ENCODE results near the gene MAPK14.

Gene MAPK14

DNA sequence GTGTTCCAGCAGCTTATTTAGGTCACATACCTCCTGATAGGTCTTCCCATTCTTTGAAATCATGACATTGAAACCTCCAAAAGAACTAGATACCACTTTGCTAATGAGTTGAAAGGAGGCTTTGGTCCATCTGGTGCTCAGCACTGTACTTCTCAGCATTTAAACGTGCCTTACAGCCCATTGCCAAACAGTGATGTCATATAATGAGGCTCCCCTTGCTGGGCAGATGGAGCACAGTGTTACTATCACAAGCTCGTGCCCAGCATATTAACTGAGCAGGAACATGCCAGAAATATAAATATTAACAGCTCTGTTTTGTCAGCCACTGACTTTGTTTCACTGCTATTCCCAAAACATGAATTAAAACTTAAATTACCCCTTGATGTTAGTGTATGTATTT is 77.2 kb downstream of the MAPK14 start:
- DNase-seq (ENCODE audit: low read depth, low spot score) = no peak
- Histone ChIP-seq H3K9ac (ENCODE audit: insufficient read length) (no peak overlapping the region), H3K36me3 (ENCODE audit: insufficient read depth, low read length) (peaks cover 35% of the 10 kb centered on the region), H3K4me3 (no peak overlapping the region), H3K27ac (no peak overlapping the region), H3K9me3 (ENCODE audit: low read depth, low read length) (no peaks in the 10 kb centered on the region)
- TF ChIP-seq POLR2AphosphoS5 (IDR thresholded peaks at IDR 0.05; ENCODE audit: borderline replicate concordance, low read depth, low read length) = no peak
- no peak for TF ChIP-seq FOXP2 (optimal IDR thresholded peaks at IDR 0.05; ENCODE audit: control extremely low read depth, extremely low read length, insufficient read depth)
- no peak for TF ChIP-seq EZH2 (IDR thresholded peaks at IDR 0.05)

DNA sequence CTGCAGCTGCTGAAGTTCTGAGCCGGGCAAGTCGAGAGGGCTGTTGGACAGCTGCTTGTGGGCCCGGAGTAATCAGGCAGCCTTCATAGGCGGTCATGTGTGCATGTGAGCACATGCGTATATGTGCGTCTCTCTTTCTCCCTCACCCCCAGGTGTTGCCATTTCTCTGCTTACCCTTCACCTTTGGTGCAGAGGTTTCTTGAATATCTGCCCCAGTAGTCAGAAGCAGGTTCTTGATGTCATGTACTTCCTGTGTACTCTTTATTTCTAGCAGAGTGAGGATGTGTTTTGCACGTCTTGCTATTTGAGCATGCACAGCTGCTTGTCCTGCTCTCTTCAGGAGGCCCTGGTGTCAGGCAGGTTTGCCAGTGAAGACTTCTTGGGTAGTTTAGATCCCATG is 81.5 kb downstream of the MAPK14 start:
- Histone ChIP-seq H3K9ac (ENCODE audit: insufficient read length) (no peak overlapping the region), H3K27ac (no peak overlapping the region), H3K9me3 (ENCODE audit: low read depth, low read length) (no peaks in the 10 kb centered on the region), H3K36me3 (ENCODE audit: insufficient read depth, low read length) (peaks cover 28% of the 10 kb centered on the region), H3K4me3 (no peak overlapping the region)
- TF ChIP-seq POLR2AphosphoS5 (IDR thresholded peaks at IDR 0.05; ENCODE audit: borderline replicate concordance, low read depth, low read length) = no peak
- no peak for TF ChIP-seq FOXP2 (optimal IDR thresholded peaks at IDR 0.05; ENCODE audit: control extremely low read depth, extremely low read length, insufficient read depth)
- no peak for TF ChIP-seq EZH2 (IDR thresholded peaks at IDR 0.05)
- DNase-seq (ENCODE audit: low read depth, low spot score) = no peak

DNA sequence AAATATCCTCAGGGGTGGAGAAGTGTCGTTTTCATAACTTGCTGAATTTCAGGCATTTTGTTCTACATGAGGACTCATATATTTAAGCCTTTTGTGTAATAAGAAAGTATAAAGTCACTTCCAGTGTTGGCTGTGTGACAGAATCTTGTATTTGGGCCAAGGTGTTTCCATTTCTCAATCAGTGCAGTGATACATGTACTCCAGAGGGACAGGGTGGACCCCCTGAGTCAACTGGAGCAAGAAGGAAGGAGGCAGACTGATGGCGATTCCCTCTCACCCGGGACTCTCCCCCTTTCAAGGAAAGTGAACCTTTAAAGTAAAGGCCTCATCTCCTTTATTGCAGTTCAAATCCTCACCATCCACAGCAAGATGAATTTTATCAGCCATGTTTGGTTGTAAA is 82.4 kb downstream of the MAPK14 start:
- DNase-seq (ENCODE audit: low read depth, low spot score) = no peak
- TF ChIP-seq FOXP2 (optimal IDR thresholded peaks at IDR 0.05; ENCODE audit: control extremely low read depth, extremely low read length, insufficient read depth) (no peak), EZH2 (IDR thresholded peaks at IDR 0.05) (no peak), POLR2AphosphoS5 (IDR thresholded peaks at IDR 0.05; ENCODE audit: borderline replicate concordance, low read depth, low read length) (no peak)
- Histone ChIP-seq H3K36me3 (ENCODE audit: insufficient read depth, low read length) (peaks cover 28% of the 10 kb centered on the region), H3K9me3 (ENCODE audit: low read depth, low read length) (no peaks in the 10 kb centered on the region), H3K27ac (no peak overlapping the region), H3K9ac (ENCODE audit: insufficient read length) (no peak overlapping the region), H3K4me3 (no peak overlapping the region)

GRCh38 chr6:36110863-36111262 is 83.3 kb downstream of the MAPK14 start:
- H3K27ac ChIP-seq = no peak overlapping the region
- no peaks in the 10 kb centered on the region for H3K9me3 ChIP-seq (ENCODE audit: low read depth, low read length)
- no peak overlapping the region for H3K4me3 ChIP-seq
- H3K36me3 ChIP-seq (ENCODE audit: insufficient read depth, low read length) = peaks cover 28% of the 10 kb centered on the region
- H3K9ac ChIP-seq (ENCODE audit: insufficient read length) = no peak overlapping the region
- TF ChIP-seq FOXP2 (optimal IDR thresholded peaks at IDR 0.05; ENCODE audit: control extremely low read depth, extremely low read length, insufficient read depth) (no peak), EZH2 (IDR thresholded peaks at IDR 0.05) (no peak), POLR2AphosphoS5 (IDR thresholded peaks at IDR 0.05; ENCODE audit: borderline replicate concordance, low read depth, low read length) (no peak)
- DNase-seq (ENCODE audit: low read depth, low spot score) = no peak

DNA sequence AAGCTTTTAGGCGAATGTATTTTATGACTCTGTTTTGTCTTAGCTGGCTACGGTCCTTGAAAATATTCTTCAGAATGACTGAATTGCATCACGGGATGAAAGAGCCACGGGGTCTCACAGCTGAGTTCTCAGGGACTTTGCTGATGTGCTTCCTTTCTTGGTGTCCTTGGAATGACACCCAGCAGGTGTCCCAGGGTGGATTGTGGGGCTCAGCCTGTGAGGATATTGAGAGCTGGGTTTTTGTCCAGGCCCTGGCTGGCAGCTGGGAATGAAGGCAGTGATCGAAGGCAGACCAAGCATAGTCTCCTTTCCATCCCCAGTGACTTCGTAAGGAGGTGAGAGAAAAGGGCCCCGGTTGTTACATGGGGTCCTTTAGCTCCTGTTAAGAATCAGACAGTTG is 83.9 kb downstream of the MAPK14 start:
- TF ChIP-seq POLR2AphosphoS5 (IDR thresholded peaks at IDR 0.05; ENCODE audit: borderline replicate concordance, low read depth, low read length) (no peak), EZH2 (IDR thresholded peaks at IDR 0.05) (no peak), FOXP2 (optimal IDR thresholded peaks at IDR 0.05; ENCODE audit: control extremely low read depth, extremely low read length, insufficient read depth) (no peak)
- DNase-seq (ENCODE audit: low read depth, low spot score) = no peak
- H3K9ac ChIP-seq (ENCODE audit: insufficient read length) = no peak overlapping the region
- peaks cover 28% of the 10 kb centered on the region for H3K36me3 ChIP-seq (ENCODE audit: insufficient read depth, low read length)
- no peak overlapping the region for H3K27ac ChIP-seq
- H3K4me3 ChIP-seq = no peak overlapping the region
- no peaks in the 10 kb centered on the region for H3K9me3 ChIP-seq (ENCODE audit: low read depth, low read length)

- Histone ChIP-seq H3K4me3 (no peak overlapping the region), H3K9ac (ENCODE audit: insufficient read length) (no peak overlapping the region), H3K27ac (no peak overlapping the region), H3K36me3 (ENCODE audit: insufficient read depth, low read length) (peaks cover 19% of the 10 kb centered on the region), H3K9me3 (ENCODE audit: low read depth, low read length) (no peaks in the 10 kb centered on the region)
- TF ChIP-seq POLR2AphosphoS5 (IDR thresholded peaks at IDR 0.05; ENCODE audit: borderline replicate concordance, low read depth, low read length) = no peak
- no peak for TF ChIP-seq FOXP2 (optimal IDR thresholded peaks at IDR 0.05; ENCODE audit: control extremely low read depth, extremely low read length, insufficient read depth)
- no peak for TF ChIP-seq EZH2 (IDR thresholded peaks at IDR 0.05)
- DNase-seq (ENCODE audit: low read depth, low spot score) = no peak
Observed at GRCh38 chr6:36113049-36113448, 85.4 kb downstream of the MAPK14 start.

GRCh38 chr6:36113703-36114102 is 86.1 kb downstream of the MAPK14 start:
- no peak for TF ChIP-seq EZH2 (IDR thresholded peaks at IDR 0.05)
- no peak for TF ChIP-seq FOXP2 (optimal IDR thresholded peaks at IDR 0.05; ENCODE audit: control extremely low read depth, extremely low read length, insufficient read depth)
- TF ChIP-seq POLR2AphosphoS5 (IDR thresholded peaks at IDR 0.05; ENCODE audit: borderline replicate concordance, low read depth, low read length) = no peak
- DNase-seq (ENCODE audit: low read depth, low spot score) = no peak
- Histone ChIP-seq H3K9ac (ENCODE audit: insufficient read length) (no peak overlapping the region), H3K36me3 (ENCODE audit: insufficient read depth, low read length) (peaks cover 13% of the 10 kb centered on the region), H3K4me3 (no peak overlapping the region), H3K9me3 (ENCODE audit: low read depth, low read length) (no peaks in the 10 kb centered on the region), H3K27ac (no peak overlapping the region)

DNA sequence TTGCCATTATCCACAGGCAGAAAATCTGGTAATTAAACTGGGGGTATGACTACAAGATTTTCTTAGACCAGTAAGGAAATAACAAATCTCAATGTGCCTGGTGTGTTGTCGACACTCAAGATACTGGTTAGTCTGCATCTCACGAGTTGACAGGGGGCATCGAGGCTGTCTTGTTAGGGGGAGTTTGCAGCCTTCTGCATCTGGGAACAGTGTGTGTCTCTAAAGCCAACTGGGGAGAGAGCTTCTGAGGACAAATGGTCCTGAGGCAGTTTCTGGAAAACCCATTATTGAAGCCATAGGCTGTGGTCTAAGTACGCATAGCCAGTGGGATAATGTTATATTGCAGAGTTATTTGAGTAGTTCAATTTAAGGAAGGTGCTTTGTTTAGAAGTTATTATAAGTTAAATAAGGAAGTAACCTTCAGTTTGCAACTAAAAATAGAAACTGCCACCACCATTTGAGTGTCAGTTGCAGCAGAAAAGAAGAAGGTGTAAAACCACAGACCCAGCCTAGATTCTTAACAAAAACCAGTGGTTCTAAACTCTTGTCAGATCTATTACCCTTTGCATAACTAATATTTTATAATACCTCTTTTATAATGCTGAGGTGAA is 87.3 kb downstream of the MAPK14 start:
- TF ChIP-seq POLR2AphosphoS5 (IDR thresholded peaks at IDR 0.05; ENCODE audit: borderline replicate concordance, low read depth, low read length) (no peak), EZH2 (IDR thresholded peaks at IDR 0.05) (no peak), FOXP2 (optimal IDR thresholded peaks at IDR 0.05; ENCODE audit: control extremely low read depth, extremely low read length, insufficient read depth) (no peak)
- Histone ChIP-seq H3K9ac (ENCODE audit: insufficient read length) (no peak overlapping the region), H3K27ac (no peak overlapping the region), H3K36me3 (ENCODE audit: insufficient read depth, low read length) (peaks cover 5% of the 10 kb centered on the region), H3K4me3 (no peak overlapping the region), H3K9me3 (ENCODE audit: low read depth, low read length) (no peaks in the 10 kb centered on the region)
- DNase-seq (ENCODE audit: low read depth, low spot score) = no peak

GRCh38 chr6:36115412-36115811 is 87.8 kb downstream of the MAPK14 start:
- H3K4me3 ChIP-seq = no peak overlapping the region
- no peak overlapping the region for H3K9ac ChIP-seq (ENCODE audit: insufficient read length)
- DNase-seq (ENCODE audit: low read depth, low spot score) = no peak
- H3K27ac ChIP-seq = no peak overlapping the region
- TF ChIP-seq POLR2AphosphoS5 (IDR thresholded peaks at IDR 0.05; ENCODE audit: borderline replicate concordance, low read depth, low read length) = no peak
- no peak for TF ChIP-seq EZH2 (IDR thresholded peaks at IDR 0.05)
- TF ChIP-seq FOXP2 (optimal IDR thresholded peaks at IDR 0.05; ENCODE audit: control extremely low read depth, extremely low read length, insufficient read depth) = no peak
- H3K36me3 ChIP-seq (ENCODE audit: insufficient read depth, low read length) = peaks cover under 1% of the 10 kb centered on the region
- H3K9me3 ChIP-seq (ENCODE audit: low read depth, low read length) = no peaks in the 10 kb centered on the region

Measured in SK-N-MC (cell line).